Measurements from ENCODE around the gene CFAP221.

Gene CFAP221

GRCh38 chr2:119682578-119682977 is 138.3 kb downstream of the CFAP221 start:
- DNase-seq, result no peak

GRCh38 chr2:119683074-119683712 is 138.9 kb downstream of the CFAP221 start:
- no peak for DNase-seq

GRCh38 chr2:119683713-119684443 is 139.6 kb downstream of the CFAP221 start:
- DNase-seq, result no peak

- DNase-seq, result no peak
Measured at GRCh38 chr2:119684518-119684917, 140.3 kb downstream of the CFAP221 start.

GRCh38 chr2:119688616-119689015 is 144.4 kb downstream of the CFAP221 start:
- no peak for DNase-seq

- no peak for DNase-seq
Measured at GRCh38 chr2:119689218-119689617, 145.0 kb downstream of the CFAP221 start.

GRCh38 chr2:119691189-119691588 is 146.9 kb downstream of the CFAP221 start:
- no peak for DNase-seq

GRCh38 chr2:119691651-119692245 is 147.5 kb downstream of the CFAP221 start:
- no peak for DNase-seq

GRCh38 chr2:119692310-119692709 is 148.1 kb downstream of the CFAP221 start:
- DNase-seq, result no peak

GRCh38 chr2:119692954-119693353 is 148.7 kb downstream of the CFAP221 start:
- DNase-seq, result no peak

- no peak for DNase-seq
Measured at GRCh38 chr2:119693567-119693966, 149.3 kb downstream of the CFAP221 start.

GRCh38 chr2:119693967-119694366 is 149.7 kb downstream of the CFAP221 start:
- no peak for DNase-seq

GRCh38 chr2:119694470-119694844 is 150.2 kb downstream of the CFAP221 start:
- DNase-seq, result no peak

GRCh38 chr2:119694845-119695521 is 150.7 kb downstream of the CFAP221 start:
- DNase-seq, result no peak

GRCh38 chr2:119696005-119696404 is 151.8 kb downstream of the CFAP221 start:
- no peak for DNase-seq

- no peak for DNase-seq
Measured at GRCh38 chr2:119696494-119697030, 152.3 kb downstream of the CFAP221 start.

GRCh38 chr2:119697290-119698020 is 153.2 kb downstream of the CFAP221 start:
- no peak for DNase-seq

GRCh38 chr2:119698246-119698645 is 154.0 kb downstream of the CFAP221 start:
- DNase-seq, result no peak

- no peak for DNase-seq
Measured at GRCh38 chr2:119699016-119699606, 154.9 kb downstream of the CFAP221 start.

- DNase-seq, result no peak
Measured at GRCh38 chr2:119700866-119701265, 156.6 kb downstream of the CFAP221 start.

GRCh38 chr2:119701352-119701751 is 157.1 kb downstream of the CFAP221 start:
- no peak for DNase-seq

GRCh38 chr2:119702203-119702917 is 158.1 kb downstream of the CFAP221 start:
- no peak for DNase-seq
